Adrenal gland (tissue), 5 donors: ENCODE data around the gene FRAT2.

Experiments used
- CTCF ChIP-seq, 6 experiments: fragments of 450-650 bp in 4 of 6; fragments of 200-600 bp in 2 of 6; sonication (generic) in 1 of 6; IDR thresholded peaks; 1 replicate in 5 of 6; 2 replicates in 1 of 6; pipeline versions ENCODE4 v1.5.1 to v1.8.0; 2016 to 2021; ENCODE audit warnings: antibody characterized with exemption in 6 of 6, mild to moderate bottlenecking in 2 of 6, moderate library complexity in 1 of 6
- POLR2A ChIP-seq, 2 donors: fragments of 450-650 bp; IDR thresholded peaks; one replicate each; pipeline ENCODE4 v1.6.1; 2017; ENCODE audit warnings: antibody characterized with exemption in 2 of 2, mild to moderate bottlenecking in 2 of 2, moderate library complexity in 1 of 2
- donor health status: DM: no; HTN: no; CAD: no.

- no peak for TF ChIP-seq CTCF (IDR thresholded peaks at IDR 0.05)
- TF ChIP-seq POLR2A (IDR thresholded peaks at IDR 0.05) = no peak
Observed at GRCh38 chr10:97373456-97373855, 38.9 kb upstream of the FRAT2 start.
